ENCODE measurements around the gene SRP72. TPM values are rescaled to one million over a fixed set of nuclear protein-coding genes. Genes with fewer than 3 reads are reported as not detected.

Gene SRP72, protein sequence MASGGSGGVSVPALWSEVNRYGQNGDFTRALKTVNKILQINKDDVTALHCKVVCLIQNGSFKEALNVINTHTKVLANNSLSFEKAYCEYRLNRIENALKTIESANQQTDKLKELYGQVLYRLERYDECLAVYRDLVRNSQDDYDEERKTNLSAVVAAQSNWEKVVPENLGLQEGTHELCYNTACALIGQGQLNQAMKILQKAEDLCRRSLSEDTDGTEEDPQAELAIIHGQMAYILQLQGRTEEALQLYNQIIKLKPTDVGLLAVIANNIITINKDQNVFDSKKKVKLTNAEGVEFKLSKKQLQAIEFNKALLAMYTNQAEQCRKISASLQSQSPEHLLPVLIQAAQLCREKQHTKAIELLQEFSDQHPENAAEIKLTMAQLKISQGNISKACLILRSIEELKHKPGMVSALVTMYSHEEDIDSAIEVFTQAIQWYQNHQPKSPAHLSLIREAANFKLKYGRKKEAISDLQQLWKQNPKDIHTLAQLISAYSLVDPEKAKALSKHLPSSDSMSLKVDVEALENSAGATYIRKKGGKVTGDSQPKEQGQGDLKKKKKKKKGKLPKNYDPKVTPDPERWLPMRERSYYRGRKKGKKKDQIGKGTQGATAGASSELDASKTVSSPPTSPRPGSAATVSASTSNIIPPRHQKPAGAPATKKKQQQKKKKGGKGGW
- 10 to 100 TPM; 54.8 to 68.8 (median 63.9) TPM for total RNA-seq
- long read RNA-seq, donor 1, full-length matches to known transcripts, result 21 of 52 reads
- long read RNA-seq, donor 1, partial matches to known transcripts, result 29 of 52 reads
- long read RNA-seq, donor 1, other reads (novel, unspliced or antisense), result 2 of 52 reads
- long read RNA-seq, donor 2, full-length matches to known transcripts, result 4 of 39 reads
- long read RNA-seq, donor 2, partial matches to known transcripts, result 33 of 39 reads
- long read RNA-seq, donor 2, other reads (novel, unspliced or antisense), result 2 of 39 reads

GRCh38 chr4:56467284-56468096 is at the start of gene SRP72:
SRP72 (plus strand) TSS chr4:56467617; CDS start chr4:56467636, 19 bp downstream.
- ATAC-seq (peak; percentile 98), DNase-seq (peak; percentile 90 to 93 (median 93))
- H3K36me3 ChIP-seq (ENCODE audit: low read depth), result peaks cover 3% of the 10 kb centered on the region
- TF ChIP-seq CTCF (IDR thresholded peaks at IDR 0.05), result no peak
- H3K4me3 ChIP-seq, result peak within 1 kb of the TSS; percentile 99
- no peaks in the 10 kb centered on the region for H3K9me3 ChIP-seq
- peaks cover 18% of the 10 kb centered on the region for H3K4me1 ChIP-seq (ENCODE audit: low read depth)
- intact Hi-C loops (cut with DNase I, micrococcal nuclease), result no loop called here

DNA sequence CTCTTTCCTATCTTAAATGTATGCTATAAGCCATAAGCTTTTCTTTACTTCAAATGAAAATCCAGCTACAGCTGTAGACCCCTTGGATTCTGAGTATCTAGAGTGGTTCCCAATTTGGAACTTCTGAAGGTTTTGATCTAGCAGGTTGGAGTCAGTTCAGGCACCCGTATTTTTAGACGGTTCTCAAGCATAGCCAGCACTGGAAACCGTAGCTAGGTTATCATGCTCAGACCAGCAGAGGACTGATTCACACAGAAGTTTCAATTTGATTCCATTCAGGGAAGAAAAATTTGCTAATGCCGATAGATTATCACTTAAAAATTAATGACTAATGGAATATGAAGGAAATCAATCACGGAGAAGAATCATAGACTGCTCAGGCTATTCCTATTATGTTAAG is 43.2 kb upstream of the SRP72 start:
- no peaks in the 10 kb centered on the region for H3K9me3 ChIP-seq
- ATAC-seq (no peak), DNase-seq (no peak)
- no peaks in the 10 kb centered on the region for H3K4me1 ChIP-seq (ENCODE audit: low read depth)
- no peak for TF ChIP-seq CTCF (IDR thresholded peaks at IDR 0.05)
- intact Hi-C loops (cut with DNase I, micrococcal nuclease), result no loop called here
- H3K36me3 ChIP-seq (ENCODE audit: low read depth), result no peaks in the 10 kb centered on the region
- no peak overlapping the region for H3K4me3 ChIP-seq

DNA sequence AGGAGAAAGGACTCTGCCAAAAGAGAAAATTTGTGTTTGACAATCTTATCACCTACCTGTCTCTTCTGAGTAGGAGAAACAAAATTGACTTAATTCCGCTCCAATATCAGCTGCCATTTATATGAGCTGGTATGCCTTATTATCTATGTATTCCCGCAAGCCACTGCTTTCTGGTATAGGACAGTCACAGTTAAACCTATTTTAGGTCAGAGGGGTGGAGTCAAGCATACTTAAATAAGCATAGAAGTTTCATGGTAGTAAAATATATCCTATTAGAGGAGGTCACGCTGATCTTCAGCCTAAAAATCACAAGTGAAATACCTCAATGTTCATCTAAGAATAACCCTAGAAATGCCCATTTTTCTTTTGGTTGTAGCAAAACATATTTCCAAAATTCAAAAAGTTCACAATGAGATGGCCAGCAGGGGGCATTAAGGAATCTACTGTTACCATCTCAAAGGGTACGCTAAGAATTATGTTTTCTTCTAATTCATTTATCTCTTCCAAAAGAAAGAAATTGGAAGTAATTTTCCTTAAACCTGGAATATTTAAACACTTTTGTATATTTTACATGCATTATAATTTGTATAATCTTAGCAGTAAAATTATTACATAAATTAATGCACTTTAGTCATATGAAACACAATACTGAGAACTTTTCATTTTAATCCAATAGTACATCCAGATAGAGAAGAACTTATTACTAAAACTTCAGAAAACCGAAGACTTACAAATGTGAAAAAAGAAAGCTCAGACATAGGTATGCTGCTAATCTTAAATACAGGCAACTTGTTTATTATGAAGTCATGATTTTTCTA is 42.5 kb upstream of the SRP72 start:
- no peaks in the 10 kb centered on the region for H3K9me3 ChIP-seq
- H3K4me1 ChIP-seq (ENCODE audit: low read depth), result no peaks in the 10 kb centered on the region
- intact Hi-C loops (cut with DNase I, micrococcal nuclease), result no loop called here
- TF ChIP-seq CTCF (IDR thresholded peaks at IDR 0.05), result peak; percentile 21
- ATAC-seq, result no peak
- no peaks in the 10 kb centered on the region for H3K36me3 ChIP-seq (ENCODE audit: low read depth)
- peak in 1 of 3 donors; percentile 79 for DNase-seq
- no peak overlapping the region for H3K4me3 ChIP-seq

- Histone ChIP-seq H3K36me3 (ENCODE audit: low read depth) (no peaks in the 10 kb centered on the region), H3K4me1 (ENCODE audit: low read depth) (no peaks in the 10 kb centered on the region), H3K9me3 (no peaks in the 10 kb centered on the region), H3K4me3 (no peak overlapping the region)
- no peak for TF ChIP-seq CTCF (IDR thresholded peaks at IDR 0.05)
- ATAC-seq, result no peak
- no peak for DNase-seq
- intact Hi-C loops (cut with DNase I, micrococcal nuclease), result no loop called here
These were observed 41.9 kb upstream of the SRP72 start for GRCh38 chr4:56425518-56425917.

Measured in mucosa of descending colon (tissue), 3 donors.